Activated T-helper 1 cell treated with Interleukin-2 at 50 U/mL for 16 hours (primary cell): ENCODE measurements around the gene RIBC2.

Experiments
- DNase-seq: peaks from one replicate; pipeline ENCODE4 v3.0.0-alpha.2; 2020; ENCODE audit warnings: low read depth

RIBC2 gene

GRCh38 chr22:45473626-45474237, 60.2 kb downstream of the RIBC2 start:
- DNase-seq, result no peak

- DNase-seq, result no peak
These were observed 61.7 kb downstream of the RIBC2 start for GRCh38 chr22:45475063-45475747.

- no peak for DNase-seq
These were observed 62.5 kb downstream of the RIBC2 start for GRCh38 chr22:45475851-45476514.

- no peak for DNase-seq
These were observed 63.3 kb downstream of the RIBC2 start for GRCh38 chr22:45476814-45477213.

GRCh38 chr22:45477366-45478107, 64.0 kb downstream of the RIBC2 start:
- DNase-seq, result no peak

GRCh38 chr22:45478108-45478771, 64.7 kb downstream of the RIBC2 start:
- no peak for DNase-seq

- no peak for DNase-seq
These were observed 67.2 kb downstream of the RIBC2 start for GRCh38 chr22:45480717-45481116.

GRCh38 chr22:45481661-45482060, 68.2 kb downstream of the RIBC2 start:
- DNase-seq, result no peak
